ENCODE measurements around the gene LRP2BP.
A peak's percentile ranks its signal among the peaks of the same experiment; 100 is the strongest.

The LRP2BP gene

GRCh38 chr4:185411849-185412248, 16.1 kb upstream of the LRP2BP start:
- H3K79me1 ChIP-seq (ENCODE audit: low read length), result no peaks in the 10 kb centered on the region
- no peak overlapping the region for H4K91ac ChIP-seq (ENCODE audit: low read depth, low read length)
- H3K4me1 ChIP-seq (ENCODE audit: control insufficient read depth in 1 of 2, insufficient read depth in 2 of 2, low read length in 2 of 2), result no peaks in the 10 kb centered on the region
- H3K4me3 ChIP-seq (ENCODE audit: low read depth, low read length), result no peak overlapping the region
- H3K79me2 ChIP-seq (ENCODE audit: control insufficient read depth, insufficient read depth, low read length, poor library complexity), result no peaks in the 10 kb centered on the region
- DNase-seq, result no peak
- H3K27ac ChIP-seq (ENCODE audit: low read depth, low read length), result no peak overlapping the region
- H3K36me3 ChIP-seq (ENCODE audit: control insufficient read depth in 1 of 2, insufficient read depth in 2 of 2, low read length in 2 of 2), result peaks cover 3 to 7% of the 10 kb centered on the region in 2 experiments
- H2AFZ ChIP-seq (ENCODE audit: insufficient read depth, low read length, poor library complexity), result no peak overlapping the region
- no peak overlapping the region for H3K23ac ChIP-seq (ENCODE audit: low read length)
- no peak overlapping the region for H3K4me2 ChIP-seq (ENCODE audit: low read length)
- no peak overlapping the region for H3K18ac ChIP-seq (ENCODE audit: low read length)
- no peak overlapping the region for H3K4ac ChIP-seq (ENCODE audit: low read depth, low read length)
- H4K8ac ChIP-seq (ENCODE audit: low read depth, low read length), result no peak overlapping the region
- no peak overlapping the region for H4K12ac ChIP-seq (ENCODE audit: low read depth, low read length)
- H2BK12ac ChIP-seq (ENCODE audit: low read length), result no peak overlapping the region
- H2AK5ac ChIP-seq (ENCODE audit: low read length), result no peak overlapping the region
- H2BK5ac ChIP-seq (ENCODE audit: low read depth, low read length, poor library complexity), result no peak overlapping the region
- no peak overlapping the region for H3K14ac ChIP-seq (ENCODE audit: low read length)
- no peak overlapping the region for H3K9ac ChIP-seq (ENCODE audit: low read length)
- H2BK120ac ChIP-seq (ENCODE audit: insufficient read depth, low read length, poor library complexity), result no peak overlapping the region
- H3K9me3 ChIP-seq (ENCODE audit: insufficient read depth, low read depth, low read length), result no peaks in the 10 kb centered on the region
- no peaks in the 10 kb centered on the region for H3K27me3 ChIP-seq (ENCODE audit: insufficient read depth, low read length)
- WGBS (ENCODE audit: extremely low coverage, insufficient coverage, insufficient read length), result no CpG with 5 or more reads among the region's 5 CpGs

- H3K9me3 ChIP-seq (ENCODE audit: insufficient read depth, low read depth, low read length), result no peaks in the 10 kb centered on the region
- H2BK120ac ChIP-seq (ENCODE audit: insufficient read depth, low read length, poor library complexity), result no peak overlapping the region
- no peak overlapping the region for H3K4me3 ChIP-seq (ENCODE audit: low read depth, low read length)
- no peak overlapping the region for H3K14ac ChIP-seq (ENCODE audit: low read length)
- H3K36me3 ChIP-seq (ENCODE audit: control insufficient read depth in 1 of 2, insufficient read depth in 2 of 2, low read length in 2 of 2), result peaks cover 3 to 7% of the 10 kb centered on the region in 2 experiments
- H4K8ac ChIP-seq (ENCODE audit: low read depth, low read length), result no peak overlapping the region
- no peak overlapping the region for H3K4ac ChIP-seq (ENCODE audit: low read depth, low read length)
- no CpG with 5 or more reads among the region's 2 CpGs for WGBS (ENCODE audit: extremely low coverage, insufficient coverage, insufficient read length)
- H3K27me3 ChIP-seq (ENCODE audit: insufficient read depth, low read length), result no peaks in the 10 kb centered on the region
- no peaks in the 10 kb centered on the region for H3K79me2 ChIP-seq (ENCODE audit: control insufficient read depth, insufficient read depth, low read length, poor library complexity)
- no peak overlapping the region for H3K23ac ChIP-seq (ENCODE audit: low read length)
- H3K4me2 ChIP-seq (ENCODE audit: low read length), result no peak overlapping the region
- no peak overlapping the region for H4K91ac ChIP-seq (ENCODE audit: low read depth, low read length)
- no peak overlapping the region for H4K12ac ChIP-seq (ENCODE audit: low read depth, low read length)
- no peak overlapping the region for H2AK5ac ChIP-seq (ENCODE audit: low read length)
- no peak overlapping the region for H2AFZ ChIP-seq (ENCODE audit: insufficient read depth, low read length, poor library complexity)
- H2BK12ac ChIP-seq (ENCODE audit: low read length), result no peak overlapping the region
- H3K4me1 ChIP-seq (ENCODE audit: control insufficient read depth in 1 of 2, insufficient read depth in 2 of 2, low read length in 2 of 2), result no peaks in the 10 kb centered on the region
- no peaks in the 10 kb centered on the region for H3K79me1 ChIP-seq (ENCODE audit: low read length)
- no peak overlapping the region for H3K9ac ChIP-seq (ENCODE audit: low read length)
- no peak overlapping the region for H2BK5ac ChIP-seq (ENCODE audit: low read depth, low read length, poor library complexity)
- H3K27ac ChIP-seq (ENCODE audit: low read depth, low read length), result no peak overlapping the region
- H3K18ac ChIP-seq (ENCODE audit: low read length), result no peak overlapping the region
- DNase-seq, result no peak
Measured at GRCh38 chr4:185408432-185408831, 12.7 kb upstream of the LRP2BP start.

GRCh38 chr4:185405296-185405999, 9.7 kb upstream of the LRP2BP start:
- Histone ChIP-seq H3K14ac (ENCODE audit: low read length) (no peak overlapping the region), H2BK12ac (ENCODE audit: low read length) (no peak overlapping the region), H3K79me2 (ENCODE audit: control insufficient read depth, insufficient read depth, low read length, poor library complexity) (no peaks in the 10 kb centered on the region), H3K9me3 (ENCODE audit: insufficient read depth, low read depth, low read length) (no peaks in the 10 kb centered on the region), H4K8ac (ENCODE audit: low read depth, low read length) (no peak overlapping the region), H4K12ac (ENCODE audit: low read depth, low read length) (no peak overlapping the region), H3K23ac (ENCODE audit: low read length) (no peak overlapping the region), H2AFZ (ENCODE audit: insufficient read depth, low read length, poor library complexity) (no peak overlapping the region), H3K36me3 (ENCODE audit: control insufficient read depth in 1 of 2, insufficient read depth in 2 of 2, low read length in 2 of 2) (peaks cover 3 to 4% of the 10 kb centered on the region in 2 experiments), H2BK5ac (ENCODE audit: low read depth, low read length, poor library complexity) (no peak overlapping the region), H3K4ac (ENCODE audit: low read depth, low read length) (no peak overlapping the region), H2AK5ac (ENCODE audit: low read length) (no peak overlapping the region), H3K27ac (ENCODE audit: low read depth, low read length) (no peak overlapping the region), H3K9ac (ENCODE audit: low read length) (no peak overlapping the region), H3K79me1 (ENCODE audit: low read length) (no peaks in the 10 kb centered on the region), H4K91ac (ENCODE audit: low read depth, low read length) (no peak overlapping the region), H3K18ac (ENCODE audit: low read length) (no peak overlapping the region), H3K4me1 (ENCODE audit: control insufficient read depth in 1 of 2, insufficient read depth in 2 of 2, low read length in 2 of 2) (no peaks in the 10 kb centered on the region), H3K4me3 (ENCODE audit: low read depth, low read length) (no peak overlapping the region), H3K27me3 (ENCODE audit: insufficient read depth, low read length) (no peaks in the 10 kb centered on the region), H2BK120ac (ENCODE audit: insufficient read depth, low read length, poor library complexity) (no peak overlapping the region), H3K4me2 (ENCODE audit: low read length) (no peak overlapping the region)
- no CpG with 5 or more reads among the region's 6 CpGs for WGBS (ENCODE audit: extremely low coverage, insufficient coverage, insufficient read length)
- peak in 1 of 2 donors; percentile 20 for DNase-seq

GRCh38 chr4:185404031-185404430, 8.3 kb upstream of the LRP2BP start:
- H3K4me1 ChIP-seq (ENCODE audit: control insufficient read depth in 1 of 2, insufficient read depth in 2 of 2, low read length in 2 of 2), result no peaks in the 10 kb centered on the region
- H2AFZ ChIP-seq (ENCODE audit: insufficient read depth, low read length, poor library complexity), result no peak overlapping the region
- H3K27me3 ChIP-seq (ENCODE audit: insufficient read depth, low read length), result no peaks in the 10 kb centered on the region
- no peaks in the 10 kb centered on the region for H3K9me3 ChIP-seq (ENCODE audit: insufficient read depth, low read depth, low read length)
- no peak overlapping the region for H4K91ac ChIP-seq (ENCODE audit: low read depth, low read length)
- H2AK5ac ChIP-seq (ENCODE audit: low read length), result no peak overlapping the region
- H3K14ac ChIP-seq (ENCODE audit: low read length), result no peak overlapping the region
- DNase-seq, result no peak
- H3K18ac ChIP-seq (ENCODE audit: low read length), result no peak overlapping the region
- peaks cover 2 to 6% of the 10 kb centered on the region in 2 experiments for H3K36me3 ChIP-seq (ENCODE audit: control insufficient read depth in 1 of 2, insufficient read depth in 2 of 2, low read length in 2 of 2)
- WGBS (ENCODE audit: extremely low coverage, insufficient coverage, insufficient read length), result no CpG with 5 or more reads among the region's 4 CpGs
- H4K8ac ChIP-seq (ENCODE audit: low read depth, low read length), result no peak overlapping the region
- no peak overlapping the region for H3K27ac ChIP-seq (ENCODE audit: low read depth, low read length)
- no peak overlapping the region for H3K9ac ChIP-seq (ENCODE audit: low read length)
- no peak overlapping the region for H3K4me2 ChIP-seq (ENCODE audit: low read length)
- no peak overlapping the region for H2BK5ac ChIP-seq (ENCODE audit: low read depth, low read length, poor library complexity)
- H3K4ac ChIP-seq (ENCODE audit: low read depth, low read length), result no peak overlapping the region
- no peak overlapping the region for H2BK12ac ChIP-seq (ENCODE audit: low read length)
- H3K4me3 ChIP-seq (ENCODE audit: low read depth, low read length), result no peak overlapping the region
- H4K12ac ChIP-seq (ENCODE audit: low read depth, low read length), result no peak overlapping the region
- no peak overlapping the region for H2BK120ac ChIP-seq (ENCODE audit: insufficient read depth, low read length, poor library complexity)
- no peaks in the 10 kb centered on the region for H3K79me2 ChIP-seq (ENCODE audit: control insufficient read depth, insufficient read depth, low read length, poor library complexity)
- H3K79me1 ChIP-seq (ENCODE audit: low read length), result no peaks in the 10 kb centered on the region
- no peak overlapping the region for H3K23ac ChIP-seq (ENCODE audit: low read length)

Data from trophoblast cell (in vitro differentiated cells and primary cell).